Smooth muscle cell (in vitro differentiated cells): ENCODE measurements around the gene KIRREL2. TPM values are rescaled to one million over a fixed set of nuclear protein-coding genes. Genes with fewer than 3 reads are reported as not detected.

ENCODE experiments used
- DNase-seq: peaks from one replicate; lab custom pipeline; 2025; ENCODE audit not compliant: unreplicated experiment; lab: John Stamatoyannopoulos, UW
- H2AFZ ChIP-seq: fragments of 200-600 bp; sonication (generic); 2 replicates; pipeline ENCODE4 v1.6.0; 2016; ENCODE audit warnings: antibody characterized with exemption, low read depth, mild to moderate bottlenecking
- H3F3A ChIP-seq: fragments of 200-600 bp; sonication (generic); 2 replicates; pipeline ENCODE4 v1.6.0; 2017; ENCODE audit warnings: antibody characterized with exemption, low read depth
- H3K27ac ChIP-seq: fragments of 200-600 bp; sonication (generic); 2 replicates; pipeline ENCODE4 v1.5.1; 2016; ENCODE audit warnings: low read depth, mild to moderate bottlenecking
- H3K27me3 ChIP-seq: fragments of 200-600 bp; sonication (generic); 2 replicates; pipeline ENCODE4 v1.6.1; 2016; ENCODE audit warnings: low read depth, mild to moderate bottlenecking
- H3K36me3 ChIP-seq: fragments of 200-600 bp; sonication (generic); 2 replicates; pipeline ENCODE4 v1.5.1; 2016; ENCODE audit warnings: low read depth
- H3K4me1 ChIP-seq: fragments of 200-600 bp; sonication (generic); 2 replicates; pipeline ENCODE4 v1.5.1; 2016; ENCODE audit warnings: low read depth
- H3K4me2 ChIP-seq: fragments of 200-600 bp; sonication (generic); 2 replicates; pipeline ENCODE4 v1.6.0; 2016; ENCODE audit warnings: mild to moderate bottlenecking
- H3K4me3 ChIP-seq: fragments of 200-600 bp; sonication (generic); 2 replicates; pipeline ENCODE4 v1.5.1; 2016; ENCODE audit warnings: mild to moderate bottlenecking
- H3K79me2 ChIP-seq: fragments of 200-600 bp; sonication (generic); 2 replicates; pipeline ENCODE4 v1.6.0; 2016; ENCODE audit warnings: low read depth, mild to moderate bottlenecking
- H3K9ac ChIP-seq: fragments of 200-600 bp; sonication (generic); 2 replicates; pipeline ENCODE4 v1.6.0; 2016; ENCODE audit warnings: low read depth
- H3K9me3 ChIP-seq: fragments of 200-600 bp; sonication (generic); replicated peaks from 2 replicates; pipeline ENCODE4 v1.5.1; 2016; ENCODE audit warnings: low read depth
- H4K20me1 ChIP-seq: fragments of 200-600 bp; sonication (generic); 2 replicates; pipeline ENCODE4 v1.6.0; 2016; ENCODE audit warnings: low read depth
- WGBS: methylation state at CpG from one replicate; pipeline ENCODE4 v1.1.7; 2016; ENCODE audit warnings: low lambda C conversion rate; 5-methylcytosine and 5-hydroxymethylcytosine counted together
- polyA plus RNA-seq: library from polyadenylated mRNA; unstranded; fragments of >200 nt; fragmentation: Nextera tagmentation; extraction: Ambion mirVana; gene quantifications from 2 replicates; pipeline ENCODE4 v1.2.1, GENCODE V29; 2016
- total RNA-seq: library from RNA; depleted of rRNA; stranded (reverse); fragments of >200 nt; gene quantifications from 2 replicates; pipeline ENCODE4 v1.2.3, GENCODE V29; 2014
- TF ChIP-seq, protein P1 (sequence below): fragments of 200-600 bp; sonication (generic); IDR thresholded peaks from 2 replicates; pipeline ENCODE4 v1.5.1; 2017; ENCODE audit warnings: borderline replicate concordance, mild to moderate bottlenecking, antibody characterized with exemption; ENCODE audit not compliant: insufficient read depth, poor library complexity, severe bottlenecking

The KIRREL2 gene
- total and polyA plus RNA-seq, 2 experiments from 2014 or later: 0.56 to 2.1 TPM

DNA sequence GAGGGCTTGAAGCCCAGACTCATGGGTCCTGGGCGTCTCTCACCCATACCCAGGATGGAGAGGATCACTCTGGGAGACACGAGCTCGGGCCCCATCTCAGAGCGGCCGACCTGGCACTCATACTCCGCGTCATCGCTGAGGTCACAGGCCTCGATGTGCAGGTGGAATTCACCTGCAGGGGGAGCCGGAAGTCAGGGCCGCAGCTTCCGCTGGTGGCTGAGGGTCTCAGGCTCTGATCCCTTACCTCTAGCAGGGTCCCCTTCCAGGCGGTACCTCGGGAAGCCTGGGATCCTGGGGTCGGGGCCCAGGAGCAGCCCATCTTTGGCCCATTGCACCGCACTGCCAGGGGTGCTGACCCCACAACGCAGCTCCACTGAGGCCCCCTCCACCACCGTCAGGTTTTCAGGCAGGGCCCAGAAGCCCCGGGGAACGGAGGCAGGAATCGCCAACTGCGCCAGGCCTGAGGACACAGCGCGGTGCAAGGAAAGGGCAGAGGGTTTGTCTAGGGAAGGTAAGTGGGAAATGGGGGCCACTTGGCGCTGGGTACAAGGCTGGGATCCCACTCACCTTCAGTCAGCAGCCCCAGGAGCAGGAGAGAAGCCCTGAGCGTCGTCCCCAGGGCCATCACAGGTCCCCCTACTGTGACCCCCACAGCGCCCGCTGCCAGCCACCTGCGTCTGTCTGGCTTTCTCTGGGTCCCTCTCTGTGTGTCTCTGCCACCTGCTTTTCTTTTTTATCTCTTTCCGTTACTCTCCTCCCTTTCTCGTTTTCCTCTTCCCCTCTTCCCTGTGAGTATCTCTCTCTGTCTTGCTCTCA, 5.3 kb upstream of the KIRREL2 start:
- Histone ChIP-seq H3K27me3 (peaks cover 85% of the 10 kb centered on the region), H2AFZ (no peak overlapping the region), H3K4me2 (no peak overlapping the region), H3K9me3 (no peaks in the 10 kb centered on the region), H4K20me1 (no peaks in the 10 kb centered on the region), H3K36me3 (no peaks in the 10 kb centered on the region), H3K79me2 (no peaks in the 10 kb centered on the region), H3K9ac (no peak overlapping the region), H3K4me3 (no peak overlapping the region), H3F3A (no peaks in the 10 kb centered on the region), H3K27ac (no peak overlapping the region), H3K4me1 (no peaks in the 10 kb centered on the region)
- DNase-seq: no peak
- TF ChIP-seq, protein P1, sequence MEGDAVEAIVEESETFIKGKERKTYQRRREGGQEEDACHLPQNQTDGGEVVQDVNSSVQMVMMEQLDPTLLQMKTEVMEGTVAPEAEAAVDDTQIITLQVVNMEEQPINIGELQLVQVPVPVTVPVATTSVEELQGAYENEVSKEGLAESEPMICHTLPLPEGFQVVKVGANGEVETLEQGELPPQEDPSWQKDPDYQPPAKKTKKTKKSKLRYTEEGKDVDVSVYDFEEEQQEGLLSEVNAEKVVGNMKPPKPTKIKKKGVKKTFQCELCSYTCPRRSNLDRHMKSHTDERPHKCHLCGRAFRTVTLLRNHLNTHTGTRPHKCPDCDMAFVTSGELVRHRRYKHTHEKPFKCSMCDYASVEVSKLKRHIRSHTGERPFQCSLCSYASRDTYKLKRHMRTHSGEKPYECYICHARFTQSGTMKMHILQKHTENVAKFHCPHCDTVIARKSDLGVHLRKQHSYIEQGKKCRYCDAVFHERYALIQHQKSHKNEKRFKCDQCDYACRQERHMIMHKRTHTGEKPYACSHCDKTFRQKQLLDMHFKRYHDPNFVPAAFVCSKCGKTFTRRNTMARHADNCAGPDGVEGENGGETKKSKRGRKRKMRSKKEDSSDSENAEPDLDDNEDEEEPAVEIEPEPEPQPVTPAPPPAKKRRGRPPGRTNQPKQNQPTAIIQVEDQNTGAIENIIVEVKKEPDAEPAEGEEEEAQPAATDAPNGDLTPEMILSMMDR: no peak
- 58% methylated on average over 28 of the region's 32 CpGs for WGBS

DNA sequence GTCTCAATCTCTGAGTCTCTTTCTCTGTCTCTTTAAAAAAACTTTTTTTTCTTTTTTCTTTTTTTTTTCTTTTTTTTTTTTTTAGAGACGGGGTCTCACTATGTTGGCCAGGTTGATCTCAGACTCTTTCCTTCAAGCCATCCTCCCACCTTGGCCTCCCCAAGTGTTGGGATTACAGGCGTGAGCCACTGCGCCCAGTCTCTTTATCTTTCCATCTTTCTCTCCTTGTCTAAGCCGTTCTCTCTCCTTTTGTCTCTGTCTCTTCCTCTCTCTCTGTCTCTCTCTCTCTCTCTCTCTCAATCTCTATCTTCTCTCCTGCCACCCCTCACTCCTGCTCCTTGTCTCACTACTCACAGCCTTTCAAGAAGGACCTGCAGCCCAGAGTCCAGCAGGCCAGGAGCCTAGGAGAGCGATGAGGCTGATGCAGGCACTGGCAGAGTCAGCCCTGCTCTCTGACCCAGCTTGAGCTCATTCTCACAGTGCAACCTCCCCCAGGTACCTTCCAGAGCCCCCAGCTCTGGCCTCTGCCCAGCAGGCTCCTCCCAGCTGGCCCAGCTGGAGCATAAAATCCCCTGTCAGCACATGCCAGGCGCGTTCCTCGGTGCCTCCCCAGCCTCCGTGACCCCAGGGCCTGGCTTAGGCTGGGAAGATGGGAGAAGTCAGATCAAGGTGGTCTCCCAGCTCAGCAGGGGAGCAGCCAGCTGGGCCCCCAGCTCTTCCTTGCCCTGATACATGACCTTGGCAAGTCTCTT, 4.5 kb upstream of the KIRREL2 start, which contains the start of gene NPHS1:
Gene NPHS1 (minus strand): TSS at position 476 of the 752 bp plus-strand sequence. CDS start 667 bp downstream, outside the sequence.
- Histone ChIP-seq H3K9ac (no peak within 1 kb of the TSS), H3K4me1 (no peaks in the 10 kb centered on the region), H3K27ac (no peak within 1 kb of the TSS), H3K79me2 (no peaks in the 10 kb centered on the region), H3K27me3 (peaks cover 87% of the 10 kb centered on the region), H3K9me3 (no peaks in the 10 kb centered on the region), H3K4me2 (no peak within 1 kb of the TSS), H3F3A (no peaks in the 10 kb centered on the region), H3K36me3 (no peaks in the 10 kb centered on the region), H4K20me1 (no peaks in the 10 kb centered on the region), H2AFZ (no peak within 1 kb of the TSS), H3K4me3 (no peak within 1 kb of the TSS)
- DNase-seq: no peak
- 60% methylated on average over 5 of the region's 9 CpGs for WGBS
- TF ChIP-seq, protein P1: no peak

DNA sequence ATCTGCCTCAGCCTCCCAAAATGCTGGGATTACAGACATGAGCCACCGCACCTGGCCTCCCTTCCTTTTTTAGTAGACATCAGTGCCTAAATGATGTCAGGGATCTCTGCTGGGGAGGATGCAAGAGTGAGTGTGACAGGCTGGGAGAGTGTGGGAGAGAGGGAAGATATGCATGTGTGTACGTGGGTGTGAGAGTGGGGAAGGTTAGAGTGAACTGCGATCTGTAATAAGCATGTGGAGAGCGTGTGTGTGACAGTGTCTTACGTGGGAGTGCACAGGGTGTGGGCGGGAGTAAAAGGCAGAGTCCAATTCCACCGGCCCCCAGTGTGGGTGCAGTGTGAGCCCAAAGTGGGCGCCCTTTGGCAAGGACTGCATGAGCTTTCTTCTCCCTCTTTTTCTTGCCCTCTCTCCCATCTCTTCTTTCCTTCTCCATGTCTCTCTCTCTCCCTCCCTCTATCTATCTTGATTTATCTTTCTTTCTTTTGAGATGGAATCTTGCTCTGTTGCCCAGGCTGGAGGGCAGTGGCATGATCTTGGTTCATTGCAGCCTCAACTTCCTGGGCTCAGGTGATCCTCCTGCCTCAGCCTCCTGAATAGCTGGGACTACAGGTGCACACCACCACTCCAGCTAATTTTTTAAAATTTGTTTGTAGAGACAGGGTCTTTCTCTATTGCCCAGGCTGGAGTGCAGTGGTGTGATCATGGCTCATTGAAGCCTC, 3.5 kb upstream of the KIRREL2 start:
- Histone ChIP-seq H3K27me3 (peaks cover 88% of the 10 kb centered on the region), H3K79me2 (no peaks in the 10 kb centered on the region)
- TF ChIP-seq, protein P1: no peak

More for the DNA sequence above, 3.5 kb upstream of the KIRREL2 start:
- H4K20me1 ChIP-seq: no peaks in the 10 kb centered on the region
- H3K4me3 ChIP-seq: no peak overlapping the region
- H3K27ac ChIP-seq: no peak overlapping the region
- no peak for DNase-seq
- H2AFZ ChIP-seq: no peak overlapping the region
- H3K36me3 ChIP-seq: no peaks in the 10 kb centered on the region
- no peak overlapping the region for H3K9ac ChIP-seq
- no peak overlapping the region for H3K4me2 ChIP-seq
- no peaks in the 10 kb centered on the region for H3F3A ChIP-seq
- WGBS: 80% methylated on average over 8 of the region's 8 CpGs
- no peaks in the 10 kb centered on the region for H3K4me1 ChIP-seq
- no peaks in the 10 kb centered on the region for H3K9me3 ChIP-seq
